HEK293 (cell line): ENCODE measurements around the gene PLAGL1.

Source experiments
- KLF9 ChIP-seq: fragments of 450-650 bp; formaldehyde crosslinking; IDR thresholded peaks from 2 replicates; pipeline ENCODE4 v1.5.1; 2016; ENCODE audit warnings: missing biosample characterization, missing genetic modification characterization, low read depth
- MYNN ChIP-seq: fragments of 450-650 bp; formaldehyde crosslinking; IDR thresholded peaks from 2 replicates; pipeline ENCODE4 v1.5.1; 2016; ENCODE audit warnings: missing biosample characterization, missing genetic modification characterization, borderline replicate concordance
- SCRT2 ChIP-seq: fragments of 450-650 bp; formaldehyde crosslinking; IDR thresholded peaks from 2 replicates; pipeline ENCODE4 v1.5.1; 2016; ENCODE audit warnings: missing biosample characterization, missing genetic modification characterization
- ZNF274 ChIP-seq, 2 experiments: fragments of 200-500 bp in 1 of 2; fragments of 450-650 bp in 1 of 2; sonication (Bioruptor generic) in 1 of 2; formaldehyde crosslinking in 1 of 2; IDR thresholded peaks; 2 replicates each; pipeline versions ENCODE4 v1.5.1 to v1.6.1; 2014 to 2016; ENCODE audit warnings: borderline replicate concordance in 1 of 2, inconsistent platforms in 1 of 2, low read length in 1 of 2, missing biosample characterization in 1 of 2, missing genetic modification characterization in 1 of 2
- TF ChIP-seq, protein P1 (sequence below): fragments of 450-650 bp; formaldehyde crosslinking; IDR thresholded peaks from 2 replicates; pipeline ENCODE4 v1.5.1; 2016; ENCODE audit warnings: missing biosample characterization, missing genetic modification characterization
- TF ChIP-seq, protein P2 (sequence below): fragments of 450-650 bp; formaldehyde crosslinking; IDR thresholded peaks from 2 replicates; pipeline ENCODE4 v1.5.1; 2017; ENCODE audit warnings: missing biosample characterization, missing genetic modification characterization
- TF ChIP-seq, protein P3 (sequence below): fragments of 450-650 bp; formaldehyde crosslinking; IDR thresholded peaks from 2 replicates; pipeline ENCODE4 v1.5.1; 2016; ENCODE audit warnings: missing biosample characterization, missing genetic modification characterization

DNA sequence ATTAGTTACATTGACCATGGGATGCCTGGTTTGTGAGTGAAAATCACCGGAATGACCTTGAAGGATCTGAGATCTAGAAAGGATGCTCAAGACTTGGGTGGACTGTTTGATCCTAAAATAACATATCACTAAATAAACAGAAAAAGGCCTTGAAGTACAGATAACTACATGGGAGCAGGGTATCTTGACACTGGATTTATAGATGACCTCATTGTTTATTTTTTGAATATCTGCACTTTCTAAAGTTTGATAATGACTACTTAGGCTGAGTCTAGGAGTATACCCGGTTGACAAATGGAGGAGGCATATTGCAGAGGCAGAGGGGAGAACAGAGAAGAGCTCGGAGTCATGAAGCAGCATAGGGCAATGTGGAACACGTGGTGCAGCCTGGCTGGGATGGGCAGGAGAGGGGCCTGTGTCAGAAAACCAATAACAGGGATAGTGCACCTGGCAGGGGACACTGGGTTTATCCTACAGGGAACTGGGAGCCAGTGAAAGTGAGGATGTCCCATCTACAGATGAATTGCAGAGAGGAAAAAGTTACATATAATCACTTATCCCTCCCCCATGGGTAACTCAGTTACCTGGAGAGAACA, 50.3 kb downstream of the PLAGL1 start:
- TF ChIP-seq, protein P1, sequence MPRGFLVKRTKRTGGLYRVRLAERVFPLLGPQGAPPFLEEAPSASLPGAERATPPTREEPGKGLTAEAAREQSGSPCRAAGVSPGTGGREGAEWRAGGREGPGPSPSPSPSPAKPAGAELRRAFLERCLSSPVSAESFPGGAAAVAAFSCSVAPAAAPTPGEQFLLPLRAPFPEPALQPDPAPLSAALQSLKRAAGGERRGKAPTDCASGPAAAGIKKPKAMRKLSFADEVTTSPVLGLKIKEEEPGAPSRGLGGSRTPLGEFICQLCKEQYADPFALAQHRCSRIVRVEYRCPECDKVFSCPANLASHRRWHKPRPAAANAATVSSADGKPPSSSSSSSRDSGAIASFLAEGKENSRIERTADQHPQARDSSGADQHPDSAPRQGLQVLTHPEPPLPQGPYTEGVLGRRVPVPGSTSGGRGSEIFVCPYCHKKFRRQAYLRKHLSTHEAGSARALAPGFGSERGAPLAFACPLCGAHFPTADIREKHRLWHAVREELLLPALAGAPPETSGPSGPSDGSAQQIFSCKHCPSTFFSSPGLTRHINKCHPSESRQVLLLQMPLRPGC (tag by site-specific recombination): no peak
- TF ChIP-seq MYNN (tag by site-specific recombination): no peak
- TF ChIP-seq, protein P2, sequence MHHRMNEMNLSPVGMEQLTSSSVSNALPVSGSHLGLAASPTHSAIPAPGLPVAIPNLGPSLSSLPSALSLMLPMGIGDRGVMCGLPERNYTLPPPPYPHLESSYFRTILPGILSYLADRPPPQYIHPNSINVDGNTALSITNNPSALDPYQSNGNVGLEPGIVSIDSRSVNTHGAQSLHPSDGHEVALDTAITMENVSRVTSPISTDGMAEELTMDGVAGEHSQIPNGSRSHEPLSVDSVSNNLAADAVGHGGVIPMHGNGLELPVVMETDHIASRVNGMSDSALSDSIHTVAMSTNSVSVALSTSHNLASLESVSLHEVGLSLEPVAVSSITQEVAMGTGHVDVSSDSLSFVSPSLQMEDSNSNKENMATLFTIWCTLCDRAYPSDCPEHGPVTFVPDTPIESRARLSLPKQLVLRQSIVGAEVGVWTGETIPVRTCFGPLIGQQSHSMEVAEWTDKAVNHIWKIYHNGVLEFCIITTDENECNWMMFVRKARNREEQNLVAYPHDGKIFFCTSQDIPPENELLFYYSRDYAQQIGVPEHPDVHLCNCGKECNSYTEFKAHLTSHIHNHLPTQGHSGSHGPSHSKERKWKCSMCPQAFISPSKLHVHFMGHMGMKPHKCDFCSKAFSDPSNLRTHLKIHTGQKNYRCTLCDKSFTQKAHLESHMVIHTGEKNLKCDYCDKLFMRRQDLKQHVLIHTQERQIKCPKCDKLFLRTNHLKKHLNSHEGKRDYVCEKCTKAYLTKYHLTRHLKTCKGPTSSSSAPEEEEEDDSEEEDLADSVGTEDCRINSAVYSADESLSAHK: no peak
- no peak for TF ChIP-seq SCRT2 (tag by site-specific recombination)
- TF ChIP-seq, protein P3, sequence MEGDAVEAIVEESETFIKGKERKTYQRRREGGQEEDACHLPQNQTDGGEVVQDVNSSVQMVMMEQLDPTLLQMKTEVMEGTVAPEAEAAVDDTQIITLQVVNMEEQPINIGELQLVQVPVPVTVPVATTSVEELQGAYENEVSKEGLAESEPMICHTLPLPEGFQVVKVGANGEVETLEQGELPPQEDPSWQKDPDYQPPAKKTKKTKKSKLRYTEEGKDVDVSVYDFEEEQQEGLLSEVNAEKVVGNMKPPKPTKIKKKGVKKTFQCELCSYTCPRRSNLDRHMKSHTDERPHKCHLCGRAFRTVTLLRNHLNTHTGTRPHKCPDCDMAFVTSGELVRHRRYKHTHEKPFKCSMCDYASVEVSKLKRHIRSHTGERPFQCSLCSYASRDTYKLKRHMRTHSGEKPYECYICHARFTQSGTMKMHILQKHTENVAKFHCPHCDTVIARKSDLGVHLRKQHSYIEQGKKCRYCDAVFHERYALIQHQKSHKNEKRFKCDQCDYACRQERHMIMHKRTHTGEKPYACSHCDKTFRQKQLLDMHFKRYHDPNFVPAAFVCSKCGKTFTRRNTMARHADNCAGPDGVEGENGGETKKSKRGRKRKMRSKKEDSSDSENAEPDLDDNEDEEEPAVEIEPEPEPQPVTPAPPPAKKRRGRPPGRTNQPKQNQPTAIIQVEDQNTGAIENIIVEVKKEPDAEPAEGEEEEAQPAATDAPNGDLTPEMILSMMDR (tag by site-specific recombination): no peak
- TF ChIP-seq KLF9 (tag by site-specific recombination): no peak
- TF ChIP-seq ZNF274 (IDR thresholded peaks at IDR 0.05; ENCODE audit: low read length): no peak
- TF ChIP-seq ZNF274 (tag by site-specific recombination; IDR thresholded peaks at IDR 0.05; ENCODE audit: borderline replicate concordance): no peak
